Right cardiac atrium (tissue), 5 donors: ENCODE results near the gene ABCB10. TPM values are rescaled to one million over a fixed set of nuclear protein-coding genes. Genes with fewer than 3 reads are reported as not detected.

Source experiments
- ATAC-seq, 2 donors: fragments of 200-7000 bp; cut with Tn5 transposase; one replicate each; pipeline versions ENCODE4 v1.8.0 to v1.9.1; 2020; ENCODE audit warnings: moderate library complexity in 2 of 2, mild to moderate bottlenecking in 1 of 2
- DNase-seq, 3 donors: peaks; one replicate each; pipeline ENCODE4 v3.0.0-alpha.2; 2020
- H3K27ac ChIP-seq: one replicate; pipeline ENCODE4 v1.5.1; 2013; ENCODE audit warnings: mild to moderate bottlenecking, low read length, control low read depth, moderate library complexity
- H3K27me3 ChIP-seq: one replicate; pipeline ENCODE4 v1.6.1; 2013; ENCODE audit not compliant: control insufficient read depth, insufficient read depth
- H3K4me1 ChIP-seq: one replicate; pipeline ENCODE4 v1.6.1; 2013; ENCODE audit warnings: low read length; ENCODE audit not compliant: control insufficient read depth, insufficient read depth
- H3K4me3 ChIP-seq: one replicate; pipeline ENCODE4 v1.5.1; 2013; ENCODE audit warnings: low read length, control low read depth
- H3K9me3 ChIP-seq: one replicate; pipeline ENCODE4 v1.6.1; 2013; ENCODE audit warnings: low read length; ENCODE audit not compliant: control insufficient read depth
- WGBS: extraction: QIAGEN DNeasy Blood & Tissue Kit; methylation state at CpG from one replicate; pipeline ENCODE4 v1.1.7; 2013; 5-methylcytosine and 5-hydroxymethylcytosine counted together
- intact Hi-C, 4 donors: fragments of 100-400 bp; cut with DNase I; formaldehyde crosslinking; loops; one replicate each; pipeline versions ENCODE4 v1.11.0 to v1.14.0; 2022 to 2023
- polyA plus RNA-seq: library from polyadenylated mRNA; stranded (reverse); fragments of 200-250 nt; gene quantifications from one replicate; pipeline ENCODE4 v1.2.3, GENCODE V29; 2013
- total RNA-seq, 4 donors: library from RNA; stranded (reverse); fragmentation: NEBNext Ultra II Directional; extraction: Animal tissue kit (Norgen Biotek cat#: 25700); gene quantifications; one replicate each; pipeline ENCODE4 v1.2.1, GENCODE V29; 2021
- donor health status: healthy with polysubstance abuse.
- donor health status: DM: no; HTN: yes; CAD: no.
- donor health status: DM: no; HTN: no; CAD: no.
- donor health status: DM: no; HTN: yes; CAD: no; lungs with severe emphysema.
- donor health status: DM: yes; HTN: yes; CAD: no.

ABCB10 gene
- total and polyA plus RNA-seq, 5 donors = 5.4 to 15.5 (median 11.0) TPM

GRCh38 chr1:229474509-229474908, 84.0 kb downstream of the ABCB10 start:
- no peaks in the 10 kb centered on the region for H3K4me1 ChIP-seq
- ATAC-seq = no peak
- H3K9me3 ChIP-seq = no peaks in the 10 kb centered on the region
- no peak overlapping the region for H3K27ac ChIP-seq
- no peaks in the 10 kb centered on the region for H3K27me3 ChIP-seq
- WGBS = 92% methylated on average over 2 of the region's 2 CpGs
- intact Hi-C loops = no loop called here
- DNase-seq = no peak
- H3K4me3 ChIP-seq = no peak overlapping the region

GRCh38 chr1:229471175-229471574, 87.3 kb downstream of the ABCB10 start:
- DNase-seq (no peak), ATAC-seq (no peak)
- Histone ChIP-seq H3K4me3 (no peak overlapping the region), H3K27me3 (no peaks in the 10 kb centered on the region), H3K9me3 (no peaks in the 10 kb centered on the region), H3K27ac (no peak overlapping the region), H3K4me1 (no peaks in the 10 kb centered on the region)
- 95% methylated on average over 3 of the region's 3 CpGs for WGBS
- intact Hi-C loops = no loop called here

DNA sequence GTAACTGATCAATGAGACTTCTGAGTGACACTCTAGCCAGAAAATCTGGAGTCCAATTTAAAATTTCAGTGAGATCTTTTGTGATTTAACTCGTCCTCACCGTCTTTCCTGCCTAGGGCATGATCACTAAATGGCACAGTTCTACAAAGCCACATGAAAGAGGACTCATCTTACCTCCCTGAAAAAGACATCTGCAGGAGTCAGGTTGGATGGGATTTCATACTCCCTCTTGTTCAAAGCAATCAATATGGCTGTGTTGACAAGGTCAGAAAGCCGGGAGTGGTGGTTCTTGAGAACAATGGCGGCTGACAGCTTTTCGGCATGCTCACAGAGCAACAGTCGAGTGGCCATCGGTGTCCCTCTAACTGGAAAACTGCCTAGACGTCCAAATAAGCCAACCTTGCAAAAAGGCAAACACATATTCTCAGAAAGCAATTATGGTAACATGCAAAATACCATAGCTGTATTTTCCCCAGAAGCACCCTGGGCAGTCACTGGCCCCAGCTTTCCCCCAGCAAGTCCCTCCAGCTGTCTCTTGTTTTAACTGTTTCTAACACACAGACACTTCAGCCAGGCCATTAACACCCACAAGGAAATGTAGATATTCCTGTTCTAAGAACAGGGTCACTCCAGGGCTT, 88.0 kb downstream of the ABCB10 start:
- Histone ChIP-seq H3K9me3 (no peaks in the 10 kb centered on the region), H3K27ac (no peak overlapping the region), H3K4me3 (no peak overlapping the region), H3K27me3 (no peaks in the 10 kb centered on the region), H3K4me1 (no peaks in the 10 kb centered on the region)
- ATAC-seq = peak in 1 of 2 donors; percentile 16
- intact Hi-C loops = no loop called here
- no peak for DNase-seq
- WGBS = 81% methylated on average over 8 of the region's 8 CpGs

DNA sequence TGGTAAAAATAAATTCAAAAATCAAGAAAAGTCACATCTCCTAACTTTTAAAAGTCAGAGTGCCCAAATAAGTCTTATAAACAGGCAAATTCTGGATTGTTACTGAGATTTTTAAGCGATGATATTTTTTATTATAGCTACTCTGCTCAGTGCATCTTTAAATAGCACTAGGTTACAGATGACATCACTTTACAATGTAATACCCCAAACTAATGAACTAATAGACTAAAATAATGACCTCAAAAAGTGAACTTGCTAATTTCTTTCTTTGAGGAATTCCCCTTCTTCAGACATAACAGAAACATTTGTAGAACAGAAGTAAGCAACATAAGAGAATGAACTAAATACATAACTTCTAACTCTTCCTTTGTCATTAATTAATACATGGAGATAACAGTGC, 91.6 kb downstream of the ABCB10 start:
- Histone ChIP-seq H3K9me3 (no peaks in the 10 kb centered on the region), H3K27me3 (no peaks in the 10 kb centered on the region), H3K27ac (no peak overlapping the region), H3K4me3 (no peak overlapping the region), H3K4me1 (peaks cover 1% of the 10 kb centered on the region)
- ATAC-seq (no peak), DNase-seq (no peak)
- intact Hi-C loops = no loop called here
- 100% methylated on average over 1 of the region's 1 CpG for WGBS

Other genes starting within 250 kb of the ABCB10 start
- 1 to 10 TPM; 3.3 to 4.4 (median 3.5) TPM for gene CCSAP, start 215.7 kb downstream of the ABCB10 start, total RNA-seq
- 2.1 TPM for gene CCSAP, start 215.7 kb downstream of the ABCB10 start, polyA plus RNA-seq
- 100 to 1,000 TPM in 3 of 4 donors, 10 to 100 TPM in 1; 54.5 to 833 (median 171) TPM for gene ACTA1, start 124.6 kb downstream of the ABCB10 start, total RNA-seq
- gene ACTA1, start 124.6 kb downstream of the ABCB10 start, polyA plus RNA-seq = 1,262 TPM
- gene NUP133, start 50.4 kb downstream of the ABCB10 start, total RNA-seq = 10 to 100 TPM; 27.7 to 32.6 (median 29.9) TPM
- 11.8 TPM for gene NUP133, start 50.4 kb downstream of the ABCB10 start, polyA plus RNA-seq
- gene TAF5L, start 67.4 kb upstream of the ABCB10 start, total RNA-seq = 10 to 100 TPM; 10.6 to 19.2 (median 12.1) TPM
- gene TAF5L, start 67.4 kb upstream of the ABCB10 start, polyA plus RNA-seq = 6.9 TPM
- 1 to 10 TPM; 3.5 to 7.5 (median 4.2) TPM for gene URB2, start 67.5 kb upstream of the ABCB10 start, total RNA-seq
- 1.9 TPM for gene URB2, start 67.5 kb upstream of the ABCB10 start, polyA plus RNA-seq